CD8-positive, alpha-beta memory T cell (primary cell): ENCODE results near the gene RARG. TPM values are rescaled to one million over a fixed set of nuclear protein-coding genes. Genes with fewer than 3 reads are reported as not detected.

Source experiments
- CTCF ChIA-PET: fragments of 350-600 bp; sonication (Branson Sonifier 250); formaldehyde crosslinking; loops from one replicate; lab custom pipeline; 2021; ENCODE audit warnings: antibody characterized with exemption; lab: Charles Lee
- POLR2A ChIA-PET: fragments of 350-600 bp; sonication (Branson Sonifier 250); formaldehyde crosslinking; loops from one replicate; lab custom pipeline; 2021; ENCODE audit warnings: antibody characterized with exemption; lab: Charles Lee
- DNase-seq, 5 donors: peaks; one replicate each; pipeline versions ENCODE4 v3.0.0 to v3.0.0-alpha.2; 2020 to 2022; ENCODE audit warnings: mixed read lengths in 1 of 5
- H3K27ac ChIP-seq: one replicate; pipeline ENCODE4 v1.7.0; 2013; ENCODE audit warnings: low read depth, mild to moderate bottlenecking, low read length, moderate library complexity
- H3K27me3 ChIP-seq: 2 replicates; pipeline ENCODE4 v1.7.0; 2013; ENCODE audit warnings: low read length, mild to moderate bottlenecking; ENCODE audit not compliant: insufficient read depth, poor library complexity, severe bottlenecking
- H3K36me3 ChIP-seq: 2 replicates; pipeline ENCODE4 v1.7.0; 2013; ENCODE audit warnings: mild to moderate bottlenecking, low read length, moderate library complexity; ENCODE audit not compliant: insufficient read depth
- H3K4me1 ChIP-seq: 2 replicates; pipeline ENCODE4 v1.7.0; 2013; ENCODE audit warnings: mild to moderate bottlenecking, low read length, moderate library complexity; ENCODE audit not compliant: insufficient read depth
- H3K4me3 ChIP-seq: 2 replicates; pipeline ENCODE4 v1.7.0; 2013; ENCODE audit warnings: mild to moderate bottlenecking, low read length
- H3K9me3 ChIP-seq: 2 replicates; pipeline ENCODE4 v1.7.0; 2013; ENCODE audit warnings: mild to moderate bottlenecking, low read length
- H3K27ac Mint-ChIP-seq, 8 donors: one replicate each; pipeline ENCODE4 v1.8.0; 2020 to 2021; ENCODE audit warnings: mixed read lengths in 8 of 8, mild to moderate bottlenecking in 6 of 8, inconsistent platforms in 3 of 8, moderate library complexity in 3 of 8
- H3K27me3 Mint-ChIP-seq, 2 donors: one replicate each; pipeline ENCODE4 v1.8.0; 2020 to 2021; ENCODE audit warnings: mixed read lengths in 2 of 2, mild to moderate bottlenecking in 1 of 2, moderate library complexity in 1 of 2
- H3K36me3 Mint-ChIP-seq, 3 donors: one replicate each; pipeline ENCODE4 v1.8.0; 2020 to 2021; ENCODE audit warnings: mixed read lengths in 3 of 3, inconsistent platforms in 1 of 3, mild to moderate bottlenecking in 1 of 3
- H3K4me1 Mint-ChIP-seq, 3 donors: one replicate each; pipeline ENCODE4 v1.8.0; 2020 to 2021; ENCODE audit warnings: mixed read lengths in 3 of 3, inconsistent platforms in 1 of 3, mild to moderate bottlenecking in 1 of 3
- H3K4me3 Mint-ChIP-seq, 7 donors: one replicate each; pipeline ENCODE4 v1.8.0; 2020 to 2021; ENCODE audit warnings: mixed read lengths in 7 of 7, mild to moderate bottlenecking in 6 of 7, moderate library complexity in 4 of 7, inconsistent platforms in 2 of 7
- H3K9me3 Mint-ChIP-seq, 5 donors: one replicate each; pipeline ENCODE4 v1.8.0; 2020 to 2022; ENCODE audit warnings: mixed read lengths in 5 of 5, mild to moderate bottlenecking in 3 of 5, moderate library complexity in 2 of 5, inconsistent platforms in 1 of 5
- polyA plus RNA-seq: library from polyadenylated mRNA; unstranded; fragments of 300-500 nt; fragmentation: Illumina TruSeq; gene quantifications from one replicate; pipeline ENCODE4 v1.2.3, GENCODE V29; 2021
- total RNA-seq, 2 experiments: library from RNA; stranded (reverse); gene quantifications; one replicate each; pipeline ENCODE4 v1.2.3, GENCODE V29; 2021

RARG gene
- total and polyA plus RNA-seq, 3 experiments from 2014 or later = 15.4 to 68.4 (median 67.0) TPM

DNA sequence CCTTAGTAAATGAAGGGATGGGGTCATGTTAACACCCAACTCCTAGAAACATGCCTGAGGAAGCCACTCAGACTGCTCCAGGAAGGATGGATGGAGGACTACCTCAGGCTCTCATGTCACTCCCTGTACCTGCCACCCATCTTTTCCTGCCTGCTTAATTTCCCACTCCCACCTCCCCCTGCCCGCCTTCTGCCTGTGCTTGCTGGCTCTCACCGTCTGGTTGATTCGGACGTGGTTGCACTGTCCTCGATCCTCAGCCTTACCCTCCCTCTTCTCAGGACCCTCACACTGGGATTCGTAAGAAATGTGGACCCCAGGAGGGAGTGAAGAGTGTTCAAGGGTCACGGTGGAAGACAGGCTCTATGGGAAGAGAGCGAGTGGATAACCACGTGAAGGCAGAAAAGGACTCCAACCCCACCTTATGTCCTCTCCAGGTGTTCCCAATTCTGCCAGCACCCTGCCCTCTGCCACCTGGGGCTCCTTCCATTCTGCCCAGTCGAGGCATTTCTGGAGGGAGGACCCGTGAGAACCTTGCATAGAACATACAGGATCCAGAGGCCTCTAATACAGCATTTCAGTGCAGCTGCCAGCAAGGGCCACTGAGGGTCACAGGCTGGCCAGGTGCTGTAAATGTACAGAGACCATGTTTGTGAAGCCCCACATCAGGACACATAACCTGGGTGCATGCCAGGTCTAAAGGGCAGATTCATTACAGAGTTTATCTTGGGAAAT, 37.9 kb downstream of the RARG start:
- Mint-ChIP-seq H3K27me3 (no peaks in the 10 kb centered on the region), H3K9me3 (no peaks in the 10 kb centered on the region), H3K36me3 (peaks cover 8 to 91% (median 27%) of the 10 kb centered on the region in 3 donors), H3K4me1 (peaks cover 29 to 40% (median 30%) of the 10 kb centered on the region in 3 donors), H3K27ac (peak overlapping the region in 7 of 8 donors; percentile 54 to 80 (median 74)), H3K4me3 (no peak overlapping the region)
- Histone ChIP-seq H3K4me3 (no peak overlapping the region), H3K9me3 (no peaks in the 10 kb centered on the region), H3K27me3 (no peaks in the 10 kb centered on the region), H3K4me1 (peaks cover 25% of the 10 kb centered on the region), H3K36me3 (peaks cover 67% of the 10 kb centered on the region), H3K27ac (no peak overlapping the region)
- DNase-seq = no peak
- POLR2A ChIA-PET = interaction anchor here (0.5 to 0.7 kb wide), 2 partner anchors 115 to 1584 kb away, joined by 3 to 4 read pairs; partner anchors contain the start of gene SPRYD3
- CTCF ChIA-PET = interaction anchor here (0.8 to 1.7 kb wide), 2 partner anchors 19 to 34 kb away, joined by 3 to 6 read pairs; no protein-coding TSS in a partner anchor

DNA sequence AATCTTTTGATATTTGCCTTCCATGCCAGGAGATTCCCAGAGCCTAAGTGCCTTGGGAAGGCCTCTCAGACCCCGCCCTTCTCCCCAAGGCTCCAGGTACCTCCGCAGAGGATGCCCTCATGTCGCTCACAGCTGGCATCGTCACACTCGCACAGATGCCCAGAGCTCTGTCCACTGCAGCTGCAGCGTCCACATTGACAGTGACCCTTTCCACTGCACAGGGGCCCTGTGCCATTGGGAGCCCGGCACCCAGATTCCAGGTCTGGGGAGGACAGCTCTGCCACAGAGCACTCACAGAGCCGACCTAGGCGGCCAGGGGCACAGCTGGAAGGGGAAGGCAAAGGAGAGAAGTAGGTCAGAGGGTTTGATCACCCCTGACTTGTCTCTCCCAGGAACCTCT, 39.0 kb downstream of the RARG start:
- POLR2A ChIA-PET = interaction anchor here (0.6 to 1.1 kb wide), 2 partner anchors 9 to 10 kb away, joined by 3 to 6 read pairs; no protein-coding TSS in a partner anchor
- H3K4me3 ChIP-seq = no peak overlapping the region
- H3K27ac ChIP-seq = no peak overlapping the region
- peaks cover 71% of the 10 kb centered on the region for H3K36me3 ChIP-seq
- no peaks in the 10 kb centered on the region for H3K9me3 ChIP-seq
- no peaks in the 10 kb centered on the region for H3K27me3 ChIP-seq
- H3K9me3 Mint-ChIP-seq = no peaks in the 10 kb centered on the region
- H3K27ac Mint-ChIP-seq = peak overlapping the region in 2 of 8 donors; percentile 38 to 86
- peaks cover 14% of the 10 kb centered on the region for H3K4me1 ChIP-seq
- H3K4me1 Mint-ChIP-seq = peaks cover 17 to 33% (median 21%) of the 10 kb centered on the region in 3 donors
- no peak overlapping the region for H3K4me3 Mint-ChIP-seq
- peaks cover 8 to 92% (median 23%) of the 10 kb centered on the region in 3 donors for H3K36me3 Mint-ChIP-seq
- H3K27me3 Mint-ChIP-seq = no peaks in the 10 kb centered on the region
- DNase-seq = no peak
- CTCF ChIA-PET = interaction anchor here (0.8 kb wide), 1 partner anchor 34 kb away, joined by 3 read pairs; no protein-coding TSS in a partner anchor

DNA sequence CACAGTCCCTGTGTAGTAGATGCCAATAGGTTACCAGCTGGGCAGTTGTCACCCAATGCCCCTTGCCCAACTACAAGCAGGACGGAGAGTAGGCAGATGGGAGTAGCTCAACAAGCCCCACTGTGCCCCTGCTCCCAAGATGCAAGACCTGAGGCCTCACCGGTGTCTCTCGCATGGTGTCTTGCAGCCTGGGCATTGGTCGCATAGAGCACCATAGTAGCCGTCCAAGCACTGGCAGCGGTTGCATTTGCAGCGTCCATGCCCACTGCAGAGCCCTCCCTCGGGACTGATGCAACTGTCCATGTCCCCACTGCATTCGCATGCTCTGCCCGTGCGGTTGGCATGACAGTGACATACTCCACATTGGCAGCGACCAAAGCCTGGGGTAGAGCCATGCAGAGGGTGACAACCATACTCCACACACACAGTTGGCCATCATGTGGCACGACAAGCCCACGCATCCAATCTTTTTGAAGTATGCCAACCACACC, 39.4 kb downstream of the RARG start:
- Histone ChIP-seq H3K9me3 (no peaks in the 10 kb centered on the region), H3K27me3 (no peaks in the 10 kb centered on the region), H3K27ac (no peak overlapping the region), H3K36me3 (peaks cover 76% of the 10 kb centered on the region), H3K4me3 (no peak overlapping the region), H3K4me1 (peaks cover 9% of the 10 kb centered on the region)
- Mint-ChIP-seq H3K27ac (no peak overlapping the region), H3K36me3 (peaks cover 8 to 94% (median 22%) of the 10 kb centered on the region in 3 donors), H3K27me3 (no peaks in the 10 kb centered on the region), H3K4me3 (no peak overlapping the region), H3K9me3 (no peaks in the 10 kb centered on the region), H3K4me1 (peaks cover 15 to 33% (median 19%) of the 10 kb centered on the region in 3 donors)
- ChIA-PET POLR2A (interaction anchor here (0.6 to 1.2 kb wide), 3 partner anchors 8 to 10 kb away, joined by 3 to 6 read pairs (median 4); no protein-coding TSS in a partner anchor), CTCF (interaction anchor here (6.5 kb wide), 1 partner anchor 33 kb away, joined by 43 read pairs; no protein-coding TSS in a partner anchor)
- no peak for DNase-seq

DNA sequence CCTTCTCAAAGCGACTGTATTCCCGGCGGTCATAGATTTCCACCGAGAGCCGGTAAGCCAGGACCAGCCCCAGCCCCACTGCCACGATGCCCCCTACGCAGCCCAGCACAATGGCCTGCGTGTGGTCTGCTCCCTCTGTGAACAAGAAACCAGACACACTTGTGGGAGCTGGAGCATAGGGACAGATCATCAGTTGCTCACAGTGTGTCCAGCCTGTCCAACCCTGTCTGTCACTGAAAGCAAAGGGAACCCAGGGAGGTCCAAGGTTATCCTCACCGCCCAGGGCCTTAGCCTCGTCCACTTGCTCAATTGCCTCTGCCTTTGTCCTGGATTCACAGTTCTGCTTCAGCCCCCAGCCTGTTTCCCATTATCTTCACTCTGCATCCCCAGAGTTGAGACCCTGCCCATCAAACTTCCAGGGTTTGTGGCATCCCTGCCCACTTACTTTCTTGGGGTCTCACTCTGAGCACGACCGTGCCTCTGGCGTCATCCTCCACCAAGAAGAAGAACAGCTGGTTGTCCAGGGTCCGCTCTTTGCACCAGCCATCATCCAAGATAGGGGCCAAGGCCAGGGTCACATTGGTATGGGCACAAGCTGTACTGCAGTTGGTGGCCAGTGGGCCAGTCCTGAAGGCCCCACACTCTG, 40.0 kb downstream of the RARG start:
- POLR2A ChIA-PET = interaction anchor here (0.6 to 1.2 kb wide), 3 partner anchors 8 to 28 kb away, joined by 4 to 6 read pairs (median 4); no protein-coding TSS in a partner anchor
- H3K9me3 ChIP-seq = no peaks in the 10 kb centered on the region

GRCh38 chr12:53191096-53191884, 40.7 kb downstream of the RARG start:
- Histone ChIP-seq H3K36me3 (peaks cover 76% of the 10 kb centered on the region), H3K4me1 (no peaks in the 10 kb centered on the region), H3K27me3 (no peaks in the 10 kb centered on the region), H3K4me3 (no peak overlapping the region), H3K27ac (no peak overlapping the region), H3K9me3 (no peaks in the 10 kb centered on the region)
- H3K36me3 Mint-ChIP-seq = peaks cover 2 to 95% (median 22%) of the 10 kb centered on the region in 3 donors
- H3K9me3 Mint-ChIP-seq = no peaks in the 10 kb centered on the region
- H3K4me1 Mint-ChIP-seq = peaks cover 8 to 31% (median 13%) of the 10 kb centered on the region in 3 donors
- CTCF ChIA-PET = interaction anchor here (0.9 to 6.5 kb wide), 5 partner anchors 11 to 107 kb away, joined by 3 to 43 read pairs (median 3); partner anchors contain the start of genes CSAD and ZNF740
- H3K27me3 Mint-ChIP-seq = no peaks in the 10 kb centered on the region
- POLR2A ChIA-PET = interaction anchor here (0.6 to 1.2 kb wide), 2 partner anchors 9 to 29 kb away, joined by 4 read pairs; no protein-coding TSS in a partner anchor
- no peak overlapping the region for H3K4me3 Mint-ChIP-seq
- peak overlapping the region in 3 of 8 donors; percentile 47 to 81 (median 68) for H3K27ac Mint-ChIP-seq
- no peak for DNase-seq

More for the DNA sequence above, 40.0 kb downstream of the RARG start:
- H3K4me3 Mint-ChIP-seq = no peak overlapping the region
- H3K27ac Mint-ChIP-seq = peak overlapping the region in 1 of 8 donors; percentile 86
- H3K4me1 Mint-ChIP-seq = peaks cover 11 to 31% (median 16%) of the 10 kb centered on the region in 3 donors
- peaks cover 4% of the 10 kb centered on the region for H3K4me1 ChIP-seq
- H3K9me3 Mint-ChIP-seq = no peaks in the 10 kb centered on the region
- peaks cover 8 to 95% (median 21%) of the 10 kb centered on the region in 3 donors for H3K36me3 Mint-ChIP-seq
- H3K36me3 ChIP-seq = peaks cover 76% of the 10 kb centered on the region
- DNase-seq = no peak
- CTCF ChIA-PET = interaction anchor here (1.8 to 6.5 kb wide), 2 partner anchors 12 to 32 kb away, joined by 12 to 43 read pairs; partner anchors contain the start of genes CSAD and ZNF740
- H3K27me3 ChIP-seq = no peaks in the 10 kb centered on the region
- no peaks in the 10 kb centered on the region for H3K27me3 Mint-ChIP-seq
- no peak overlapping the region for H3K27ac ChIP-seq
- no peak overlapping the region for H3K4me3 ChIP-seq

DNA sequence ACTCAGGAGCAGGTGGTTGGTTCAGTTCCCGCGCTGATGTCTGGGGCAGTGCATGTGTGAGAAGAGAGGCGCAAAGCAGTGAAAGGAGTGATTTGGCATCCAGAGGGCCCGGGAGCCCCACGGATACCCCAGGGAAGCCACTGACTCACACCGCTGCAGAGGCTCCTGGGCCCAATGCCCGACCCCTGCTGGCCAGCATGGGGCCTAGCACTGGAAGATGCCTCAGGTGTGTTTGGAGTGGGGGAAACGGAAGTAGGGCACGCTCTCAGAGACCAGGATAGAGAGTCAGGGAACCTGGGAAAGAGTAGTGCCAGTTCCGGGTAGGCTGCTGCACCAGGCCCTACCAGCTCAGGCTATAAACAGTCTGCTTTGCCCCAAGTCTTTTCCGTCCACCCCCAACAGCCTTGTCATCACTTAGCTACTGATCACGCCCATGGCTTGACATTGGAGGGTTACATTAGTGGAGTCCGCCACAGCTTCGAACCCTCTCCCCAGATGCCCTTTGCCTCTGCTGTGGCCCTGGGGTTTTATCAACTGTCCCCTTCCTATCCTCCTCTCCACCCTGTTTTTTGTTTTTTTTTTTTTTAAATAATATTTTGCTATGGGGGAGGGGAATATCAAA, 41.8 kb downstream of the RARG start:
- Histone ChIP-seq H3K36me3 (peaks cover 76% of the 10 kb centered on the region), H3K27ac (no peak overlapping the region), H3K9me3 (no peaks in the 10 kb centered on the region), H3K4me1 (no peaks in the 10 kb centered on the region), H3K4me3 (no peak overlapping the region), H3K27me3 (no peaks in the 10 kb centered on the region)
- H3K9me3 Mint-ChIP-seq = no peaks in the 10 kb centered on the region
- ChIA-PET CTCF (interaction anchor here (0.7 to 6.5 kb wide), 10 partner anchors 10 to 131 kb away, joined by 3 to 43 read pairs (median 3); partner anchors contain the start of genes AAAS, CSAD and ZNF740), POLR2A (interaction anchor here (1.0 to 2.4 kb wide), 4 partner anchors 9 to 110 kb away, joined by 3 to 16 read pairs (median 5); partner anchors contain the start of genes CSAD and ZNF740)
- H3K27me3 Mint-ChIP-seq = no peaks in the 10 kb centered on the region
- peak; percentile 33 to 67 (median 40) for DNase-seq
- no peak overlapping the region for H3K4me3 Mint-ChIP-seq
- H3K27ac Mint-ChIP-seq = peak overlapping the region; percentile 9 to 89 (median 70)
- H3K4me1 Mint-ChIP-seq = peaks cover 12 to 35% (median 13%) of the 10 kb centered on the region in 3 donors
- peaks cover 0 to 95% (median 25%) of the 10 kb centered on the region in 3 donors for H3K36me3 Mint-ChIP-seq
